ENCODE data around the gene TBX1.

Gene TBX1

DNA sequence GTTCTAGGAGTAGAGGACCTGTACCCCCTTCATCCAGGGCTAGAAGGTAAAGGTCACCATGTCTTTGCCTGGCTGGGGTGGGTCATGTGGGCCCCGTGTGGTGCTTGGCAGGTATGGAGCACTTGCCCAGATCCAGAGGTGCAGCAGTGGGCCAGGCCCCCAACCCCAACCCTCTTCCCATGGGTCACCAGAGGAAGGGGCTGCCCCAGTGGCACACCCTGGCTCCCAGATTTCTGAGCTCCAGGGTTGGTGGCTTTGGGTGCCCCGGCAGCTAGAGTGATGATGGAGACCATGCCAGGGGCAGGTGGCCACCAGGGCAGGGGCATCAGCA, 39.6 kb upstream of the TBX1 start:
- no peaks in the 10 kb centered on the region for H3K9me3 ChIP-seq (replicated peaks in 1 of 11)
- H3K36me3 ChIP-seq: peaks cover 0 to 35% (median 17%) of the 10 kb centered on the region in 11 experiments; a peak in 9 of 22 replicates
- H3K4me3 ChIP-seq: no peak overlapping the region
- H3K27me3 ChIP-seq: peaks cover 46 to 80% (median 53%) of the 10 kb centered on the region in 11 experiments
- H3K4me1 ChIP-seq: peaks cover 23 to 59% (median 38%) of the 10 kb centered on the region in 10 experiments; a peak in 19 of 20 replicates
- no peak for TF ChIP-seq Cebpa-rat (IDR thresholded peaks at IDR 0.05)
- peaks cover 0 to 71% (median 55%) of the 10 kb centered on the region in 11 experiments; a peak in 18 of 22 replicates for H4K20me1 ChIP-seq
- H3K9ac ChIP-seq: no peak overlapping the region
- no peak overlapping the region for H3K27ac ChIP-seq
- H3K4me2 ChIP-seq: no peak overlapping the region; a peak in 1 of 22 replicates

DNA sequence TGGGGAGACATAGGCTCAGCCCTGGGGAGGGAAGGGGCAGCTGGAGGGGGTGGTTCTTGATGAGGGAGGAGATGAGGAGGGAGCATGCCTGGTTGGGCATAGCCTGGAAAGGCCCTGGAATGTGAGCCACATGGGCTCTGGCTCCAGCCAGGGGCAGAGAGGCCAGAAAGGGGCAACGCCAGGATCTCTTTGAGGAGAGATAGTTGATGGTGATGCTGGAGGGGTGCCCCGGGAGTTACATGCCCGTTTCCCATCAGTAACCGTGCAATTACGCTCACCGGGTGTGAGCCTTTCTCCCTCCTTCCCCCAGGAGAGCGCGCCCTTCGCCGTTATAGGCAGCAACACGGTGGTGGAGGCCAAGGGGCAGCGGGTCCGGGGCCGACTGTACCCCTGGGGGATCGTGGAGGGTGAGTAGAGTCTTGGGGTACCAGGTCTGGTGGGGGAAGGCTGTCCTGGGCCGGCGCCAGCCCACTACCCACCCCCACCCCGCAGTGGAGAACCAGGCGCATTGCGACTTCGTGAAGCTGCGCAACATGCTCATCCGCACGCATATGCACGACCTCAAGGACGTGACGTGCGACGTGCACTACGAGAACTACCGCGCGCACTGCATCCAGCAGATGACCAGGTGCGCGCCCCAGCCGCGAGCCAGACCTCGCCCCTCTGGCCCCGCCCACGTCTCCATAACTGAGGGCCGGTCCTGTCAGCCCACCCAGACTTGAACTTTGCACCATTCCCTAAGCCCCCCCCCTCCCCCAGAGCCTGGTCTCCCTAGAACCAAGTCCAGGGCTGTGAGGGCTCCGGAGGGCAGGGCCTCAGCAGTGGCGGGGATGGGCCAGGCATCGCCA, 39.0 kb upstream of the TBX1 start:
- H4K20me1 ChIP-seq: peaks cover 0 to 65% (median 55%) of the 10 kb centered on the region in 11 experiments; a peak in 18 of 22 replicates
- H3K4me3 ChIP-seq: no peak overlapping the region
- peaks cover 43 to 80% (median 53%) of the 10 kb centered on the region in 11 experiments for H3K27me3 ChIP-seq
- H3K36me3 ChIP-seq: peaks cover 0 to 35% (median 17%) of the 10 kb centered on the region in 11 experiments; a peak in 9 of 22 replicates
- H3K27ac ChIP-seq: no peak overlapping the region
- H3K4me2 ChIP-seq: no peak overlapping the region
- H3K9ac ChIP-seq: no peak overlapping the region
- H3K9me3 ChIP-seq (replicated peaks in 1 of 11): no peaks in the 10 kb centered on the region
- TF ChIP-seq Cebpa-rat (IDR thresholded peaks at IDR 0.05): no peak
- H3K4me1 ChIP-seq: peaks cover 23 to 53% (median 37%) of the 10 kb centered on the region in 10 experiments; a peak in 19 of 20 replicates

GRCh38 chr22:19722178-19722981, 38.2 kb upstream of the TBX1 start:
- no peak overlapping the region for H3K27ac ChIP-seq
- peaks cover 0 to 65% (median 55%) of the 10 kb centered on the region in 11 experiments; a peak in 18 of 22 replicates for H4K20me1 ChIP-seq
- peaks cover 0 to 35% (median 17%) of the 10 kb centered on the region in 11 experiments; a peak in 9 of 22 replicates for H3K36me3 ChIP-seq
- H3K4me2 ChIP-seq: peak overlapping the region; percentile 53 to 85 (median 74); a peak in 19 of 22 replicates
- peaks cover 40 to 81% (median 56%) of the 10 kb centered on the region in 11 experiments for H3K27me3 ChIP-seq
- no peaks in the 10 kb centered on the region for H3K9me3 ChIP-seq (replicated peaks in 1 of 11)
- no peak for TF ChIP-seq Cebpa-rat (IDR thresholded peaks at IDR 0.05)
- H3K4me1 ChIP-seq: peaks cover 23 to 48% (median 37%) of the 10 kb centered on the region in 10 experiments; a peak in 19 of 20 replicates
- 0 out of 20 replicates have a peak overlapping the region, but pooled peaks of 1 of the 10 experiments have one; percentile 7 for H3K4me3 ChIP-seq
- H3K9ac ChIP-seq: no peak overlapping the region

DNA sequence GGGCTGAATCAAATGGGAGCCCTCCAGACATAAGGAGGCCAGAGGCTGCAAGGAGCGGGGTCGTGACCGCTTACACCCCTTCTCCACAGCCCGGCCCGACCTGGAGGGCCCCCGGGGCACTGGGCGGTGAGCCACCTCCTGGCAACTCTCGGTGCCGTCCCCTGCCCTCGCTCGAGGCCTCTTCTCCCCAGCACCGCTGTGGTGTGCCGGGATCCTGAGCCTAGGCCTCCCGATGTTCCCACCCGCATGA, 37.7 kb upstream of the TBX1 start:
- no peak for TF ChIP-seq Cebpa-rat (IDR thresholded peaks at IDR 0.05)
- H3K4me2 ChIP-seq: peak overlapping the region; percentile 53 to 85 (median 74)
- H3K9me3 ChIP-seq (replicated peaks in 1 of 11): no peaks in the 10 kb centered on the region
- H3K27me3 ChIP-seq: peaks cover 40 to 83% (median 59%) of the 10 kb centered on the region in 11 experiments
- H3K4me1 ChIP-seq: peaks cover 23 to 43% (median 33%) of the 10 kb centered on the region in 10 experiments; a peak in 19 of 20 replicates
- H3K9ac ChIP-seq: 0 out of 22 replicates have a peak overlapping the region, but pooled peaks of 1 of the 11 experiments have one; percentile 3
- H4K20me1 ChIP-seq: peaks cover 0 to 65% (median 55%) of the 10 kb centered on the region in 11 experiments; a peak in 18 of 22 replicates
- H3K4me3 ChIP-seq: peak overlapping the region in 4 of 10 experiments; percentile 7 to 51 (median 22); a peak in 3 of 20 replicates
- no peak overlapping the region for H3K27ac ChIP-seq
- H3K36me3 ChIP-seq: peaks cover 0 to 35% (median 17%) of the 10 kb centered on the region in 11 experiments; a peak in 9 of 22 replicates

GRCh38 chr22:19723232-19723982, 37.2 kb upstream of the TBX1 start, which contains the start of gene GP1BB:
Gene GP1BB, plus strand, starts transcription at chr22:19723539. Its CDS starts 31 bp downstream, at chr22:19723570.
- Histone ChIP-seq H3K9me3 (replicated peaks in 1 of 11) (no peaks in the 10 kb centered on the region), H3K4me3 (peak within 1 kb of the TSS in 7 of 10 experiments; percentile 7 to 51 (median 32); a peak in 10 of 20 replicates), H4K20me1 (peaks cover 0 to 68% (median 55%) of the 10 kb centered on the region in 11 experiments; a peak in 18 of 22 replicates), H3K27me3 (peaks cover 40 to 86% (median 64%) of the 10 kb centered on the region in 11 experiments), H3K4me1 (peaks cover 23 to 43% (median 32%) of the 10 kb centered on the region in 10 experiments; a peak in 19 of 20 replicates), H3K27ac (no peak within 1 kb of the TSS), H3K4me2 (peak within 1 kb of the TSS; percentile 53 to 85 (median 74)), H3K36me3 (peaks cover 0 to 35% (median 17%) of the 10 kb centered on the region in 11 experiments; a peak in 9 of 22 replicates), H3K9ac (0 out of 22 replicates have a peak within 1 kb of the TSS, but pooled peaks of 2 of the 11 experiments have one; percentile 0 to 3)
- TF ChIP-seq Cebpa-rat (IDR thresholded peaks at IDR 0.05): no peak

GRCh38 chr22:19723983-19724827, 36.4 kb upstream of the TBX1 start:
- H3K27ac ChIP-seq: no peak overlapping the region
- 0 out of 22 replicates have a peak overlapping the region, but pooled peaks of 2 of the 11 experiments have one; percentile 0 to 3 for H3K9ac ChIP-seq
- peaks cover 16 to 43% (median 24%) of the 10 kb centered on the region in 10 experiments; a peak in 18 of 20 replicates for H3K4me1 ChIP-seq
- peak overlapping the region; percentile 53 to 85 (median 74) for H3K4me2 ChIP-seq
- peaks cover 0 to 73% (median 53%) of the 10 kb centered on the region in 11 experiments; a peak in 18 of 22 replicates for H4K20me1 ChIP-seq
- H3K36me3 ChIP-seq: peaks cover 0 to 35% (median 17%) of the 10 kb centered on the region in 11 experiments; a peak in 9 of 22 replicates
- H3K9me3 ChIP-seq (replicated peaks in 1 of 11): no peaks in the 10 kb centered on the region
- H3K27me3 ChIP-seq: peaks cover 40 to 78% (median 58%) of the 10 kb centered on the region in 11 experiments
- peak overlapping the region in 6 of 10 experiments; percentile 7 to 51 (median 35); a peak in 9 of 20 replicates for H3K4me3 ChIP-seq
- TF ChIP-seq Cebpa-rat (IDR thresholded peaks at IDR 0.05): no peak

All from BLaER1 treated with 17β-estradiol and CSF1 and Interleukin-3, amounts not matched to agents 10 nM and 100 nM (cell line).